Sigmoid colon (tissue), 7 donors: ENCODE results near the gene DGKQ. TPM values are rescaled to one million over a fixed set of nuclear protein-coding genes. Genes with fewer than 3 reads are reported as not detected.
A peak's percentile ranks its signal among the peaks of the same experiment; 100 is the strongest.
"Not testable (repeated sequence)": the region's sequence is repeated elsewhere in the genome, so short reads cannot be mapped to it uniquely, and the experiment has no call there.

Source experiments
- DNase-seq: peaks from one replicate; pipeline ENCODE4 v3.0.0-alpha.2; 2019
- H3K27ac ChIP-seq, 4 donors: fragments of 200-600 bp; sonication (generic); one replicate each; pipeline ENCODE4 v1.5.1; 2016 to 2019; ENCODE audit warnings: mild to moderate bottlenecking in 1 of 4
- H3K27me3 ChIP-seq, 3 donors: fragments of 200-600 bp; sonication (generic); one replicate each; pipeline ENCODE4 v1.5.1; 2019; ENCODE audit warnings: mild to moderate bottlenecking in 1 of 3
- H3K36me3 ChIP-seq, 4 donors: fragments of 200-600 bp; sonication (generic); one replicate each; pipeline ENCODE4 v1.5.1; 2016 to 2019
- H3K4me1 ChIP-seq, 4 donors: fragments of 200-600 bp; sonication (generic); one replicate each; pipeline ENCODE4 v1.5.1; 2017 to 2019
- H3K4me3 ChIP-seq, 4 donors: fragments of 200-600 bp; sonication (generic); one replicate each; pipeline ENCODE4 v1.5.1; 2017 to 2019; ENCODE audit warnings: mild to moderate bottlenecking in 2 of 4, moderate library complexity in 1 of 4
- H3K9me3 ChIP-seq, 4 donors: fragments of 200-600 bp in 3 of 4; sonication (generic) in 3 of 4; one replicate each; pipeline versions ENCODE4 v1.5.1 to v1.6.1; 2013 to 2019
- CTCF ChIP-seq, 4 experiments: fragments of 450-650 bp in 3 of 4; fragments of 200-600 bp in 1 of 4; IDR thresholded peaks; one replicate each; pipeline ENCODE4 v1.5.1; 2016 to 2019; ENCODE audit warnings: antibody characterized with exemption in 4 of 4, mild to moderate bottlenecking in 3 of 4, moderate library complexity in 2 of 4
- EP300 ChIP-seq, 4 donors: sonication (generic); formaldehyde crosslinking; IDR thresholded peaks; one replicate each; pipeline ENCODE4 v1.6.1; 2017; ENCODE audit warnings: antibody characterized with exemption in 4 of 4
- POLR2A ChIP-seq, 2 donors: fragments of 450-650 bp; IDR thresholded peaks; one replicate each; pipeline ENCODE4 v1.6.1; 2016; ENCODE audit warnings: antibody characterized with exemption in 2 of 2, mild to moderate bottlenecking in 2 of 2, moderate library complexity in 2 of 2
- POLR2AphosphoS5 ChIP-seq, 4 donors: sonication (generic); formaldehyde crosslinking; IDR thresholded peaks; one replicate each; pipeline ENCODE4 v1.6.1; 2017; ENCODE audit warnings: antibody characterized with exemption in 4 of 4
- WGBS, 2 donors: extraction: QIAGEN DNeasy Blood & Tissue Kit; methylation state at CpG; one replicate each; pipeline ENCODE4 v1.1.7; 2013; 5-methylcytosine and 5-hydroxymethylcytosine counted together
- intact Hi-C: fragments of 100-400 bp; cut with DNase I; formaldehyde crosslinking; loops from one replicate; pipeline ENCODE4 v1.15.1; 2023
- polyA plus RNA-seq, 3 donors: library from polyadenylated mRNA; stranded (reverse); fragments of 200-250 nt; gene quantifications; one replicate each; pipeline ENCODE4 v1.2.3, GENCODE V29; 2013
- total RNA-seq, 4 donors: library from RNA; depleted of rRNA; stranded (reverse); fragments of >200 nt; gene quantifications; one replicate each; pipeline ENCODE4 v1.1.0, GENCODE V29; 2016
- donor health status: healthy with polysubstance abuse.
- donor health status: Bipolar disorder and iron deficiency.
- donor health status: healthy.

Gene DGKQ
- total and polyA plus RNA-seq, 7 donors: 3.5 to 26.2 (median 8.9) TPM

GRCh38 chr4:984336-985054 is 11.1 kb upstream of the DGKQ start:
- Histone ChIP-seq H3K4me1 (peaks cover 0 to 28% (median 25%) of the 10 kb centered on the region in 4 donors), H3K9me3 (no peaks in the 10 kb centered on the region), H3K27ac (no peak overlapping the region), H3K27me3 (no peaks in the 10 kb centered on the region), H3K36me3 (peaks cover 0 to under 1% (median 0%) of the 10 kb centered on the region in 4 donors), H3K4me3 (peak overlapping the region in 2 of 4 donors; percentile 4 to 17)
- DNase-seq: no peak
- intact Hi-C loops: loop anchor here (5.0 kb wide), 1 partner anchor 242 kb away; no protein-coding TSS in a partner anchor
- WGBS, 2 donors: 39 to 74% methylated on average over 15 of the region's 15 CpGs
- TF ChIP-seq CTCF (IDR thresholded peaks at IDR 0.05): no peak
- no peak for TF ChIP-seq POLR2AphosphoS5 (IDR thresholded peaks at IDR 0.05)
- no peak for TF ChIP-seq EP300 (IDR thresholded peaks at IDR 0.05)

- intact Hi-C loops: no loop called here
- TF ChIP-seq POLR2AphosphoS5 (IDR thresholded peaks at IDR 0.05): no peak
- TF ChIP-seq CTCF (IDR thresholded peaks at IDR 0.05): no peak
- H3K4me3 ChIP-seq: no peak overlapping the region
- peaks cover 0 to 23% (median 21%) of the 10 kb centered on the region in 4 donors for H3K4me1 ChIP-seq
- H3K27ac ChIP-seq: no peak overlapping the region
- DNase-seq: no peak
- WGBS, 2 donors: 95 to 97% methylated on average over 15 of the region's 15 CpGs
- no peaks in the 10 kb centered on the region for H3K27me3 ChIP-seq
- no peaks in the 10 kb centered on the region for H3K9me3 ChIP-seq
- no peaks in the 10 kb centered on the region for H3K36me3 ChIP-seq
Measured at GRCh38 chr4:982814-983213, 9.4 kb upstream of the DGKQ start.

GRCh38 chr4:982291-982690 is 8.9 kb upstream of the DGKQ start:
- H3K4me1 ChIP-seq: peaks cover 0 to 17% (median 16%) of the 10 kb centered on the region in 4 donors
- no peak for DNase-seq
- no peak overlapping the region for H3K4me3 ChIP-seq
- intact Hi-C loops: no loop called here
- TF ChIP-seq POLR2AphosphoS5 (IDR thresholded peaks at IDR 0.05) (no peak), CTCF (IDR thresholded peaks at IDR 0.05) (no peak), EP300 (IDR thresholded peaks at IDR 0.05) (no peak), POLR2A (IDR thresholded peaks at IDR 0.05) (no peak)
- H3K36me3 ChIP-seq: no peaks in the 10 kb centered on the region
- no peaks in the 10 kb centered on the region for H3K9me3 ChIP-seq
- WGBS, 2 donors: 92 to 93% methylated on average over 17 of the region's 17 CpGs
- no peaks in the 10 kb centered on the region for H3K27me3 ChIP-seq
- H3K27ac ChIP-seq: no peak overlapping the region

GRCh38 chr4:978957-979701 is 5.8 kb upstream of the DGKQ start:
- Histone ChIP-seq H3K36me3 (no peaks in the 10 kb centered on the region), H3K27me3 (no peaks in the 10 kb centered on the region), H3K27ac (no peak overlapping the region), H3K4me3 (no peak overlapping the region), H3K9me3 (no peaks in the 10 kb centered on the region), H3K4me1 (peaks cover 0 to 1% (median under 1%) of the 10 kb centered on the region in 4 donors)
- WGBS, 2 donors: 65 to 82% methylated on average over 20 of the region's 20 CpGs
- TF ChIP-seq EP300 (IDR thresholded peaks at IDR 0.05) (no peak), POLR2A (IDR thresholded peaks at IDR 0.05) (no peak), POLR2AphosphoS5 (IDR thresholded peaks at IDR 0.05) (no peak)
- intact Hi-C loops: no loop called here
- DNase-seq: no peak

GRCh38 chr4:976016-976415 is 2.6 kb upstream of the DGKQ start:
- intact Hi-C loops, H3K9me3 ChIP-seq, H3K27me3 ChIP-seq, H3K27ac ChIP-seq, H3K36me3 ChIP-seq, H3K4me3 ChIP-seq, DNase-seq: not testable (repeated sequence)
- H3K4me1 ChIP-seq: peaks cover 0 to 28% (median 25%) of the 10 kb centered on the region in 4 donors
- 97 to 98% methylated on average over 20 to 25 of the region's 25 CpGs for WGBS, 2 donors
